Esophagus squamous epithelium (tissue), 5 donors: ENCODE data around the gene PIK3CG. TPM values are rescaled to one million over a fixed set of nuclear protein-coding genes. Genes with fewer than 3 reads are reported as not detected.

ENCODE experiments used
- DNase-seq: peaks from one replicate; lab custom pipeline; 2025; lab: John Stamatoyannopoulos, UW
- H3K27ac ChIP-seq, 4 donors: fragments of 200-600 bp; sonication (generic); one replicate each; pipeline ENCODE4 v1.5.1; 2016 to 2019; ENCODE audit warnings: mild to moderate bottlenecking in 1 of 4
- H3K27me3 ChIP-seq, 4 donors: fragments of 200-600 bp; sonication (generic); 1 replicate in 3 of 4; 2 replicates in 1 of 4; pipeline versions ENCODE4 v1.5.1 to v1.6.0; 2017 to 2021; ENCODE audit warnings: antibody characterized with exemption in 1 of 4
- H3K36me3 ChIP-seq, 3 donors: fragments of 200-600 bp; sonication (generic); one replicate each; pipeline ENCODE4 v1.5.1; 2016 to 2019
- H3K4me1 ChIP-seq, 3 donors: fragments of 200-600 bp; sonication (generic); one replicate each; pipeline ENCODE4 v1.5.1; 2017 to 2019
- H3K4me3 ChIP-seq, 4 donors: fragments of 200-600 bp; sonication (generic); 1 replicate in 3 of 4; 2 replicates in 1 of 4; pipeline ENCODE4 v1.5.1; 2016 to 2019; ENCODE audit warnings: mild to moderate bottlenecking in 2 of 4, moderate library complexity in 1 of 4
- H3K9me3 ChIP-seq, 3 donors: fragments of 200-600 bp; sonication (generic); one replicate each; pipeline ENCODE4 v1.5.1; 2016 to 2019
- POLR2A ChIP-seq, 4 donors: fragments of 450-650 bp; IDR thresholded peaks; one replicate each; pipeline ENCODE4 v1.6.1; 2017; ENCODE audit warnings: antibody characterized with exemption in 4 of 4, mild to moderate bottlenecking in 4 of 4, moderate library complexity in 3 of 4
- WGBS, 2 donors: methylation state at CpG; one replicate each; pipeline ENCODE4 v1.1.5; 2018; 5-methylcytosine and 5-hydroxymethylcytosine counted together
- intact Hi-C: fragments of 100-400 bp; cut with DNase I; formaldehyde crosslinking; loops from one replicate; pipeline ENCODE4 v1.15.0; 2022
- total RNA-seq, 4 donors: library from RNA; depleted of rRNA; stranded (reverse); fragments of >200 nt; gene quantifications; one replicate each; pipeline ENCODE4 v1.1.0, GENCODE V29; 2016
- TF ChIP-seq, protein P1 (sequence below), 6 experiments: fragments of 450-650 bp in 4 of 6; fragments of 200-600 bp in 2 of 6; sonication (generic) in 2 of 6; IDR thresholded peaks; one replicate each; pipeline ENCODE4 v1.5.1; 2016 to 2019; ENCODE audit warnings: antibody characterized with exemption in 6 of 6, mild to moderate bottlenecking in 4 of 6, moderate library complexity in 4 of 6
- donor health status: DM: yes; HTN: yes; CAD: no.

The PIK3CG gene
- total RNA-seq, 4 donors from 2014 or later = 1.3 to 6.1 (median 2.5) TPM

DNA sequence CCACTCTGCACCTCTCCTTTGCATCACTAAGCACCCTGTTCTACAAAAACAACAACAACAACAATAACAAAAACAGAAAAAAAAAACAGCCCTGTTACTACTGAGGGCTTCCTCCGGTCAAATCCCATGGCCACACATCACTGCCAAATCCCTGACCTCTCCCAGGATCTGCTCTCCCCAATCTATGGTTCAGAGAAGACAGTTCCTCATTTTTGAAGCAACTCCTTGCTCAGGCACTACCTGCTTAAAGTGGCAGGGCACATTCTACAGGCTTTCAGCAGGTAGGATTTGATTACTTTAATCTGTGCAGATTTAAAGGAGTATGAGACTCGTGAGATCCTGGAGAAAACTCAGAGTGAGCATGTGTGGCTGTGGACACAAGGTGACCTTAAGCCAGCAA, 46.9 kb downstream of the PIK3CG start:
- no peak for TF ChIP-seq POLR2A (IDR thresholded peaks at IDR 0.05)
- TF ChIP-seq, protein P1, sequence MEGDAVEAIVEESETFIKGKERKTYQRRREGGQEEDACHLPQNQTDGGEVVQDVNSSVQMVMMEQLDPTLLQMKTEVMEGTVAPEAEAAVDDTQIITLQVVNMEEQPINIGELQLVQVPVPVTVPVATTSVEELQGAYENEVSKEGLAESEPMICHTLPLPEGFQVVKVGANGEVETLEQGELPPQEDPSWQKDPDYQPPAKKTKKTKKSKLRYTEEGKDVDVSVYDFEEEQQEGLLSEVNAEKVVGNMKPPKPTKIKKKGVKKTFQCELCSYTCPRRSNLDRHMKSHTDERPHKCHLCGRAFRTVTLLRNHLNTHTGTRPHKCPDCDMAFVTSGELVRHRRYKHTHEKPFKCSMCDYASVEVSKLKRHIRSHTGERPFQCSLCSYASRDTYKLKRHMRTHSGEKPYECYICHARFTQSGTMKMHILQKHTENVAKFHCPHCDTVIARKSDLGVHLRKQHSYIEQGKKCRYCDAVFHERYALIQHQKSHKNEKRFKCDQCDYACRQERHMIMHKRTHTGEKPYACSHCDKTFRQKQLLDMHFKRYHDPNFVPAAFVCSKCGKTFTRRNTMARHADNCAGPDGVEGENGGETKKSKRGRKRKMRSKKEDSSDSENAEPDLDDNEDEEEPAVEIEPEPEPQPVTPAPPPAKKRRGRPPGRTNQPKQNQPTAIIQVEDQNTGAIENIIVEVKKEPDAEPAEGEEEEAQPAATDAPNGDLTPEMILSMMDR (IDR thresholded peaks at IDR 0.05) = no peak
- H3K36me3 ChIP-seq = no peaks in the 10 kb centered on the region
- H3K9me3 ChIP-seq = no peaks in the 10 kb centered on the region
- no peak for DNase-seq
- H3K27me3 ChIP-seq = no peaks in the 10 kb centered on the region
- no peak overlapping the region for H3K4me3 ChIP-seq
- no peak overlapping the region for H3K27ac ChIP-seq
- no peaks in the 10 kb centered on the region for H3K4me1 ChIP-seq
- 50 to 66% methylated on average over 2 of the region's 2 CpGs for WGBS, 2 donors
- intact Hi-C loops = no loop called here

DNA sequence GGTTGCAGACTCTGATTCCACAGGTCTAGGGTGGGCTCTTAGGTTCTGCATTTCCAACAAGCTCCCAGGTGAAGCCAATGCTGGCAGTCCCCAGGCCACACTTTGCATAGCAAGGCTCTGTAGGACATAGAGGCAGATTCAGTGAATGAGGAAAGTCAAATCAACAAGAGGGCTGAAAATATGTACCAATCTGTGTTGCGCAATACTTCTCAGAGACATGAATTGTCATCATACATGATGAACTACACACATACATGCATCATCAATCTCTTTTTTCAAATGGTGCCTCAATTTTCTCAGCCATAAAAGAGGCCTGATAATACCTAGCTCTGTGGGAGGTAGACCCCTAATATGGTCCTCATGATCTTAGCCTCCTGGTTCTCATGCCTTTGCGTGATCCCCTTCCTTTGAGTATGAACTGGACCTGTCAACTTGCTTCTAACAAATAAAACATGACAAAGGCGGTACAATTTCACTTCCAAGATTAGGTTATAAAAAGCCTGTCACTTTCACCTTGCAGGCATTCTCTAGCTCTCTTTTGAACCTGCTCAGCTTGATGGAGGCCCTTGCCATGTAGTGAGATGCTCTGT, 49.0 kb downstream of the PIK3CG start:
- intact Hi-C loops = no loop called here
- no peak for TF ChIP-seq POLR2A (IDR thresholded peaks at IDR 0.05)
- TF ChIP-seq, protein P1 (IDR thresholded peaks at IDR 0.05) = no peak
- DNase-seq = no peak
- Histone ChIP-seq H3K4me1 (no peaks in the 10 kb centered on the region), H3K9me3 (no peaks in the 10 kb centered on the region), H3K36me3 (no peaks in the 10 kb centered on the region), H3K4me3 (no peak overlapping the region), H3K27me3 (no peaks in the 10 kb centered on the region), H3K27ac (no peak overlapping the region)
- 93 to 94% methylated on average over 3 of the region's 3 CpGs for WGBS, 2 donors

DNA sequence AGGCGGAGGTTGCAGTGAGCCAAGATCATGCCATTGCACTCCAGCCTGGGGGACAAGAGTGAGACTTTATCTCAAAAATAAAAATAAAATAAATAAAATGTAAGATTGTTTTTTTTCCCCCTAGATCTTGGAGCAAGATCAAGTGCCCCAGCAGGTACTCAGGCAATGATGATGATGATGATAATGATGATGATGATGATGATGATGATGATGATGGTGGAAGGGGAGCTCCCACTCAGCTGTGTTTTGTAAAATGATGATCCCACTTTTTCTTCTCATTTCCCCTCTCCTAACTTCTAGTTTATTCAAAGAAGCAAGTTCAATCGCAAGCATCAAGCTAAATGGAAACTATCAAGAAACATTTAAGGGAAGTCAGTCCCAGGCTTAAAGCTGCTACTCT, 50.3 kb downstream of the PIK3CG start:
- no peak for DNase-seq
- TF ChIP-seq, protein P1 (IDR thresholded peaks at IDR 0.05) = no peak
- TF ChIP-seq POLR2A (IDR thresholded peaks at IDR 0.05) = no peak
- no peak overlapping the region for H3K27ac ChIP-seq
- H3K9me3 ChIP-seq = no peaks in the 10 kb centered on the region
- H3K4me1 ChIP-seq = no peaks in the 10 kb centered on the region
- no peaks in the 10 kb centered on the region for H3K36me3 ChIP-seq
- intact Hi-C loops = no loop called here
- no peaks in the 10 kb centered on the region for H3K27me3 ChIP-seq
- no peak overlapping the region for H3K4me3 ChIP-seq
- WGBS, 2 donors = 56 to 65% methylated on average over 2 of the region's 2 CpGs

DNA sequence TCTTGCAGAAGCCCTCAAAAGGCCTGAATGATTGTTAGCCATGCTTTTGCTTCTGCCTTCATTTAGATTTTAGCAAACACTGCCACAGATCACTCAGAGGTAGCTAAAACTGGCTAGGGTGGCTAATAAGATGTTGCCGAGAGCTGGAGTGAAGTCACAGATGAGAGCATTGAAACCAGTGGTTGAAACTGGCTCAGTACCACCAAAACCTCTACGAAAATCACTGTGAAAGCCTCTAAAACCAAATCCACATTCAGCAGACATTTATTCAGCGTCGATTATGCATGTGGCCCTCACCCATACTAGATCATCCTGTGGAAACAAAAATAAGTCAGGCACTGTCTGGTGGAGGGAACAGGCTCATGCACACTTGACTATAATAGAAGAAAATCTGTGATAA, 50.8 kb downstream of the PIK3CG start:
- WGBS, 2 donors = 57 to 88% methylated on average over 4 of the region's 4 CpGs
- DNase-seq = no peak
- intact Hi-C loops = no loop called here
- Histone ChIP-seq H3K9me3 (no peaks in the 10 kb centered on the region), H3K4me1 (no peaks in the 10 kb centered on the region), H3K4me3 (no peak overlapping the region), H3K27me3 (no peaks in the 10 kb centered on the region), H3K27ac (no peak overlapping the region), H3K36me3 (no peaks in the 10 kb centered on the region)
- TF ChIP-seq, protein P1 (IDR thresholded peaks at IDR 0.05) = no peak
- no peak for TF ChIP-seq POLR2A (IDR thresholded peaks at IDR 0.05)

DNA sequence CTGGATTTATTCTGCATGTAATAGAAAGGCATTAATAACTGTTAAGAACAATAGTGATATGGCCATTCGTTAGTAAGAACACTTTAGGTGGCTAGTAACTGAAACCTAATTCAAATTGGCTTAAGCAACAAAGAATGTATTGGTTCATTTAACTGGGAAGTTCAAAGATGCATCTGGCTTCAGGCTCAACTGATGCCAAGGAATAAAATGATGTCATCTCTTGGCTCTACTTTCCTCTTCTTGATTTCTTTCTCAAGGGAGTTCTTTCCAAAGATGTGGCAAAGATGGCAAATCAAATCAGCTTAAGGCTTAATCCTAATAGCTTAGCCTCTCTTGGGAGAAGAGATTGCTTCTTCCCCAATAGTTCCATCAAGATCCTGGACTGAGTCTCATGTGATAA, 51.6 kb downstream of the PIK3CG start:
- no peak overlapping the region for H3K27ac ChIP-seq
- H3K4me1 ChIP-seq = no peaks in the 10 kb centered on the region
- H3K9me3 ChIP-seq = no peaks in the 10 kb centered on the region
- intact Hi-C loops = no loop called here
- no peak overlapping the region for H3K4me3 ChIP-seq
- TF ChIP-seq, protein P1 (IDR thresholded peaks at IDR 0.05) = no peak
- no peak for TF ChIP-seq POLR2A (IDR thresholded peaks at IDR 0.05)
- WGBS, 2 donors = 26 to 73% methylated on average over 1 of the region's 1 CpG
- H3K36me3 ChIP-seq = no peaks in the 10 kb centered on the region
- H3K27me3 ChIP-seq = no peaks in the 10 kb centered on the region
- no peak for DNase-seq
